ENCODE measurements around the gene TNS4.

Gene TNS4

DNA sequence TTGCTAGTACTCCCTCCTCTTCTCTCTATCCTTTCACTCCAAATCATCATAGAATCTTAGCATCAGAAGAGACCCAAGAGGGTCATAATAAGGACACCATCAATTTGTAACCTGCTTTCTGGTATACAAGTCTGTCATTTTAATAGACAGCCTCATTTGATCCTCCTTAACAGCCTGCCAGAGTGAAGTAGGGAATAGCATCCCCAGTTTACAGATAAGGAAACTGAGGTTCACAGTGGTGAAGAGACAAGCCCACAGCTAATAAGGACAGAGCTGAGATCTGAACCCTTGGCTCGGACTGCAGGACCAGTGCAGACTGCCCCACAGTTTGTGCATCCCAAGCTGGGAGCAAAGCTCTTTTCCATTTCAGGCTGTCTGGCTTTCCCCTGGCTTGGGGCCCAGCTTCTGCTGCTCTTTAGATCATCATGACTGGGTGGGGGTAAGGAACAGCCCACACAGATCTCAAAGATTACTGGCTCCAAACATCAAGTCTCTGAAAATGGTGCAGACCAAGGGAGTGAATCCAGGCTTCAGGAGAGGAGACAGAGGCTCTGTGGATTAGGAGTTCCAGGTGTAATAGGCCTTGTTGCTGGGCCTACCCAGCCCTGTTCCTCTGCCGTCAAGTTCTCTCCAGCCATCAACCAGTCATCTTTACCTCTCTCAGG, 68.4 kb downstream of the TNS4 start:
- no peak for DNase-seq

DNA sequence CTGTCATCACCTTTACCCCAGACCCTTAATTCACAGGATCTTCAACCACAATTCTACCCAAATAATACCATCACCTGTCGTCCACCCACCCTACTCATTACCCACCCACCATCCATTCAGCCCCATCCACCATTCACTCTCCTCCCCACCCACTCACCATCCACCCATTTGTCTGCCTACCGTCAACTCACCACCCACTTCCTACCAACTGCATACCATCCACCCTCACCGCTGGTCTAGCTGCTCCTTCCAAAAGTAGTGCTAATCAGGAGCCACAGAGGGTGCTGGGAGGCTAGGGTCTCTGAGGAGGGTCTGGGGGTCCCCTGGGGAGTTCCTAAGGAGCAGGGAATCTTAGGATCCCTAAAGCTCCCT, 70.2 kb downstream of the TNS4 start:
- DNase-seq, result no peak

DNA sequence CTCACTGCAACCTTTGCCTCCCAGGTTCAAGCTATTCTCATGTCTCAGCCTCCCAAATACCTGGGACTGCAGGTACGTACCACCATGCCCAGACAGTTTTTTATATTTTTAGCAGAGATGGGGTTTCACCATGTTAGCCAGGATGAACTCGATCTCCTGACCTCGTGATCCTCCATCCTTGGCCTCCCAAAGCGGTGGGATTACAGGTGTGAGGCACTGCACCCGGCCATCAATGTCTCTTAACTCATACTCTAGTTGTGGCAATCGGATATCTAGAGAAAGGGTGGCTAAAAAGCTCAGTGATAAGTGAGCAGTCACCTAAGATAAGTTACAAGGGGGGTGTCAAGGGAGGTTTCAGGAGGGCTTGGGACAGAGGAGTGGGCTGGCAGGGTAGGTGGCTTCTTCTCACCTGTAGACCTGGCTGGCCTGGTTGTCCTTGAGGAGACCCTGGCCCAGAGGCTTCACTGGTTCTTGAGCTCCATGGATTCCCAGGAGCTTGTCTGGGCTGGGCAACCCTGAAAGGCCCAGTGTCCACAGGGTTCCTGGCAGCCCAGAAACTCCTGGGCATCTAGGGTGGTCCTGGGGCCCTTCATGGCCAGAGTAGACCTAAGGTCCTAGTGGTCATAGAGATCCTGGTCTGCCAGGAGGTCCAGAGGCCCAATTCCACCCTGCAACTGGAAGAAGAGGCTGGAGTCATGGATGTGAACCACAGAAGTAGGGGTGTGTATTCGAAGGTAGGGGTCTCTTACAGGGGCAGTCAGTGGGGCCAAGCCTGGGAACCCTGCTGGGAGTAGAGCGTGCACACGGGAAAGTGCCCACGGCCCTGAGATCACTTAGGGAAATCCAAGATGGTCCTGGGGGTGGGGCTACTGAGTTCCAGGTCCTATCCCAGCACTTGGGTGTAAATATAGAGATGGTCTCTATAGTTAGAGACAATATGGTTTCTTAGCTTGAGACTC, 70.9 kb downstream of the TNS4 start:
- DNase-seq, result no peak

DNA sequence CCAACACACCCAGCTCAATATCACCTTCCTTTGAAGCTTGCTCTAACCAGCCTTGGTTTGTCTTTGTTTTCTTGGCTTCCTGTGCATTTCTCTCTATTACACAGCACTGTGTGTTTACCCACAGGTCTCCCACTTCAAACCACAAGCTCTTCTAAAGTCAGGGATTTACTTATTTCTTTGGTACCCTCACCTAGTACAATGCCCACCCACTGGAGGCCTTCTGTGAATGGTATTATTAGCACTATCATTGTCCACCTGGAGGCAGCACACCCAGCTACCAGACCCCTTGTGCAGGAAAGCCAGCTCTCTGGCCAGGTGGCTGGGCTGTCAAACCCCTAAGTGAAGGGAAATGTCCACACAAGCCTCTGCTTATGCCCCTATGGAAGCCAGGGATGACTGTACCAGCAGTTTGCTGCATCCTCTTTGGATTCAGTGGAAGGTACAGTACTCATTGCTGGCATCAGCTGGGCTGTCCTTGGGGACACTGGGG, 74.4 kb downstream of the TNS4 start:
- no peak for DNase-seq
